Neural cell (in vitro differentiated cells): ENCODE data around the gene ZNF580. TPM values are rescaled to one million over a fixed set of nuclear protein-coding genes. Genes with fewer than 3 reads are reported as not detected.

Experiments used
- H2AFZ ChIP-seq: fragments of 200-600, 300-800 bp; sonication (generic), shearing (Covaris generic); 2 replicates; pipeline ENCODE4 v1.6.0; 2014; ENCODE audit warnings: low read depth, mild to moderate bottlenecking, antibody characterized with exemption, low read length, moderate library complexity
- H3F3A ChIP-seq: fragments of 200-600 bp; shearing (Covaris generic); 2 replicates; pipeline ENCODE4 v1.6.1; 2016; ENCODE audit warnings: mild to moderate bottlenecking, moderate library complexity, mixed read lengths, antibody characterized with exemption, low read length; ENCODE audit not compliant: insufficient read depth, poor library complexity, severe bottlenecking
- H3K27ac ChIP-seq: fragments of 200-600, 300-800 bp; sonication (generic), shearing (Covaris generic); 2 replicates; pipeline ENCODE4 v1.5.1; 2014; ENCODE audit warnings: mild to moderate bottlenecking, low read length, moderate library complexity
- H3K27me3 ChIP-seq: fragments of 300-800, 200-600 bp; sonication (generic), shearing (Covaris generic); 2 replicates; pipeline ENCODE4 v1.6.0; 2014; ENCODE audit warnings: mild to moderate bottlenecking, low read depth, low read length, moderate library complexity; ENCODE audit not compliant: insufficient read depth
- H3K36me3 ChIP-seq: fragments of 300-800, 200-600 bp; sonication (generic), shearing (Covaris generic); 2 replicates; pipeline ENCODE4 v1.5.1; 2014; ENCODE audit warnings: mild to moderate bottlenecking, antibody characterized with exemption, low read length, moderate library complexity; ENCODE audit not compliant: insufficient read depth
- H3K4me2 ChIP-seq: fragments of 300-800, 200-600 bp; sonication (generic), shearing (Covaris generic); 2 replicates; pipeline ENCODE4 v1.6.0; 2014; ENCODE audit warnings: mild to moderate bottlenecking, low read length
- H3K4me3 ChIP-seq: fragments of 300-800, 200-600 bp; sonication (generic), shearing (Covaris generic); 2 replicates; pipeline ENCODE4 v1.5.1; 2014; ENCODE audit warnings: mild to moderate bottlenecking, low read length, moderate library complexity
- H3K79me2 ChIP-seq: fragments of 200-600 bp; shearing (Covaris generic); replicated peaks from 2 replicates; pipeline ENCODE4 v1.6.0; 2014; ENCODE audit warnings: mild to moderate bottlenecking, low read length, moderate library complexity; ENCODE audit not compliant: insufficient read depth
- H3K9ac ChIP-seq: fragments of 300-800, 200-600 bp; sonication (generic), shearing (Covaris generic); 2 replicates; pipeline ENCODE4 v1.6.1; 2016; ENCODE audit warnings: mild to moderate bottlenecking, low read length, mixed read lengths
- H3K9me2 ChIP-seq: fragments of 200-600 bp; shearing (Covaris generic); 2 replicates; pipeline ENCODE4 v1.6.1; 2016; ENCODE audit warnings: mild to moderate bottlenecking, low read length, mixed read lengths; ENCODE audit not compliant: insufficient read depth
- H3K9me3 ChIP-seq: fragments of 200-600, 300-800 bp; sonication (generic), shearing (Covaris generic); 2 replicates; pipeline ENCODE4 v1.6.1; 2016; ENCODE audit warnings: mild to moderate bottlenecking, mixed run types, low read length, moderate library complexity, mixed read lengths
- H4K20me1 ChIP-seq: fragments of 200-600 bp; shearing (Covaris generic); 2 replicates; pipeline ENCODE4 v1.6.1; 2016; ENCODE audit warnings: mild to moderate bottlenecking, mixed run types; ENCODE audit not compliant: insufficient read depth
- EP300 ChIP-seq: fragments of 450-650 bp; conservative IDR thresholded peaks from 2 replicates; pipeline ENCODE4 v1.6.1; 2014; ENCODE audit warnings: antibody characterized with exemption, mild to moderate bottlenecking, moderate library complexity; ENCODE audit not compliant: poor library complexity, severe bottlenecking
- EZH2 ChIP-seq: fragments of 200-600, 300-800 bp; shearing (Covaris generic), sonication (generic); IDR thresholded peaks from 2 replicates; pipeline ENCODE4 v1.6.1; 2014; ENCODE audit warnings: antibody characterized with exemption, low read length, borderline replicate concordance, mild to moderate bottlenecking; ENCODE audit not compliant: insufficient read depth, poor library complexity, severe bottlenecking
- MXI1 ChIP-seq: fragments of 450-650 bp; conservative IDR thresholded peaks from 2 replicates; pipeline ENCODE4 v1.6.1; 2014; ENCODE audit warnings: antibody characterized with exemption, mild to moderate bottlenecking; ENCODE audit not compliant: poor library complexity, severe bottlenecking
- POLR2AphosphoS5 ChIP-seq: IDR thresholded peaks from 2 replicates; pipeline ENCODE4 v1.6.1; 2012
- RAD21 ChIP-seq: fragments of 450-650 bp; conservative IDR thresholded peaks from 2 replicates; pipeline ENCODE4 v1.6.1; 2014; ENCODE audit warnings: antibody characterized with exemption, mild to moderate bottlenecking, moderate library complexity
- SMC3 ChIP-seq: fragments of 450-650 bp; conservative IDR thresholded peaks from 2 replicates; pipeline ENCODE4 v1.6.1; 2014; ENCODE audit warnings: antibody characterized with exemption, mild to moderate bottlenecking, moderate library complexity; ENCODE audit not compliant: poor library complexity
- TAF1 ChIP-seq: IDR thresholded peaks from 2 replicates; pipeline ENCODE4 v1.6.1; 2012; ENCODE audit warnings: low read depth
- polyA plus RNA-seq: library from polyadenylated mRNA; depleted of rRNA; stranded (reverse); fragments of >200 nt; gene quantifications from 2 replicates; pipeline ENCODE4 v1.2.3, GENCODE V29; 2014
- TF ChIP-seq, protein P1 (sequence below): IDR thresholded peaks from 2 replicates; pipeline ENCODE4 v1.6.1; 2012; ENCODE audit warnings: borderline replicate concordance
- TF ChIP-seq, protein P2 (sequence below): fragments of 450-650 bp; IDR thresholded peaks from 2 replicates; pipeline ENCODE4 v1.5.1; 2014; ENCODE audit warnings: antibody characterized with exemption, mild to moderate bottlenecking, moderate library complexity; ENCODE audit not compliant: poor library complexity, severe bottlenecking

ZNF580 gene
- polyA plus RNA-seq, 1 donor from 2014 or later = 11.7 TPM

DNA sequence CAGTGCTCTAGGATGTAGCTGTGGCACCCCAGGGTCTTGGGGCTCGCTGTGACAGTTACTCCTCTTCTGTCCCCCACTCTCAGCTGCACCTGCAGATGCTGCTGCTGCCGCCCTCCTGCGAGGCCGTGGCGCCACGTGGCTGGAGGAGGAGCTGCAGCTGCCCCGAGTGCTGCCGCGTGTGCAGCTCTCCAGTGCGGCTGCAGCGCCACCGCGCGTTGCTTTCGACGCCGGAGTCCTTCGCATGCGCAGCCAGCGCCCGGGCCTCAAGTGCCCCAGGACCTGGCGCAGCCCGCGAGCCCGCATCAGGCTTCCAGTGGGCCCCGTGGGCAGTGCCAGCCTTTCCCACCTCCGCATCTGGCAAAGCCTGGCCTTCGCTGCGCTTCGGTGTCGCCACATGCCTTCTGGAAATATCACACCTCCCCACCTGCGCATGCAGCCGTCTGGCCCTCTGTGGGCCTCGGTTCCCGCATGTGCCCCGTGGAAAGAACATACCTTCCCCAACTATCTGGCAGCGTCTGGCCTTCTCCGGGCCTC lies 692 bp upstream of the ZNF580 start:
- H2AFZ ChIP-seq = peak overlapping the region; percentile 45

DNA sequence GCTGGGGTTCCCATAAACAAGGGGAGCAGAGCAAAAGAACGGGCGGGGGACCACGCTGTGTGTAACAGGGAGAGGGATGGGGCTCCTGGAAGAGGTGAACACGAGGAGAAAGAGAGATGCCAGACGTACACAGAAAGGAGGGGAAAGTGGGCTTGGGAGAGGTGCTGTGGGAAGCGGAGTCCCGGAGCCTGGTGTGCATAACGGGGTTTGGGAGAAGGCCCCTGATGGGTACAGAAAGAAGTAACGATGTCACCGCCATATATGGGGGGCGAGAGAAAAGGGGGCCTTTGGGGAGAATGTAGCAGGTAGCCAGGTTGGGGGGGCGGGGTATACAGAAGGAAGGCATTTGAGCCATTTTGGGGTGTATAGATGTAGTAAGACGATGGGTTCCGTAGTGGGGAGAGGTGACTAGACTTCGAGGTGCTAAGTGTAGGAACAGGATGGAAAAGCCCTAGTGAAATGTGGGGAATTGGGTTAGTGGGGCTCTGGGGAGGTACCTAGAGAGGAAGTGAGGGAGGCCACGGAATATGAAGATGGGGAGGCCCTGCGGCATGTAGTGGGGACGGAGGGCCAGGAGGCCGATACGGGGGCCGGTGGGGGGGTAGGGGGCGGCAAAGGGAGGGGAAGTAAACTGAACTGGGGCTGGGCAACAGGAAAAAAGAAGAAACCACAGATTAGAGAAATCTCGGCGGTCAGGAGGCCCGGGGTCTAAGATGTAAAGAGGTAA lies 787 bp downstream of the ZNF580 start:
- H4K20me1 ChIP-seq = no peaks in the 10 kb centered on the region
- H3K9ac ChIP-seq = peak overlapping the region; percentile 88
- H3K27ac ChIP-seq = peak overlapping the region; percentile 64
- TF ChIP-seq MXI1 (no peak), EZH2 (no peak), EP300 (no peak), POLR2AphosphoS5 (no peak), SMC3 (no peak), RAD21 (no peak), TAF1 (no peak)
- TF ChIP-seq, protein P1, sequence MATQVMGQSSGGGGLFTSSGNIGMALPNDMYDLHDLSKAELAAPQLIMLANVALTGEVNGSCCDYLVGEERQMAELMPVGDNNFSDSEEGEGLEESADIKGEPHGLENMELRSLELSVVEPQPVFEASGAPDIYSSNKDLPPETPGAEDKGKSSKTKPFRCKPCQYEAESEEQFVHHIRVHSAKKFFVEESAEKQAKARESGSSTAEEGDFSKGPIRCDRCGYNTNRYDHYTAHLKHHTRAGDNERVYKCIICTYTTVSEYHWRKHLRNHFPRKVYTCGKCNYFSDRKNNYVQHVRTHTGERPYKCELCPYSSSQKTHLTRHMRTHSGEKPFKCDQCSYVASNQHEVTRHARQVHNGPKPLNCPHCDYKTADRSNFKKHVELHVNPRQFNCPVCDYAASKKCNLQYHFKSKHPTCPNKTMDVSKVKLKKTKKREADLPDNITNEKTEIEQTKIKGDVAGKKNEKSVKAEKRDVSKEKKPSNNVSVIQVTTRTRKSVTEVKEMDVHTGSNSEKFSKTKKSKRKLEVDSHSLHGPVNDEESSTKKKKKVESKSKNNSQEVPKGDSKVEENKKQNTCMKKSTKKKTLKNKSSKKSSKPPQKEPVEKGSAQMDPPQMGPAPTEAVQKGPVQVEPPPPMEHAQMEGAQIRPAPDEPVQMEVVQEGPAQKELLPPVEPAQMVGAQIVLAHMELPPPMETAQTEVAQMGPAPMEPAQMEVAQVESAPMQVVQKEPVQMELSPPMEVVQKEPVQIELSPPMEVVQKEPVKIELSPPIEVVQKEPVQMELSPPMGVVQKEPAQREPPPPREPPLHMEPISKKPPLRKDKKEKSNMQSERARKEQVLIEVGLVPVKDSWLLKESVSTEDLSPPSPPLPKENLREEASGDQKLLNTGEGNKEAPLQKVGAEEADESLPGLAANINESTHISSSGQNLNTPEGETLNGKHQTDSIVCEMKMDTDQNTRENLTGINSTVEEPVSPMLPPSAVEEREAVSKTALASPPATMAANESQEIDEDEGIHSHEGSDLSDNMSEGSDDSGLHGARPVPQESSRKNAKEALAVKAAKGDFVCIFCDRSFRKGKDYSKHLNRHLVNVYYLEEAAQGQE = no peak
- TF ChIP-seq, protein P2, sequence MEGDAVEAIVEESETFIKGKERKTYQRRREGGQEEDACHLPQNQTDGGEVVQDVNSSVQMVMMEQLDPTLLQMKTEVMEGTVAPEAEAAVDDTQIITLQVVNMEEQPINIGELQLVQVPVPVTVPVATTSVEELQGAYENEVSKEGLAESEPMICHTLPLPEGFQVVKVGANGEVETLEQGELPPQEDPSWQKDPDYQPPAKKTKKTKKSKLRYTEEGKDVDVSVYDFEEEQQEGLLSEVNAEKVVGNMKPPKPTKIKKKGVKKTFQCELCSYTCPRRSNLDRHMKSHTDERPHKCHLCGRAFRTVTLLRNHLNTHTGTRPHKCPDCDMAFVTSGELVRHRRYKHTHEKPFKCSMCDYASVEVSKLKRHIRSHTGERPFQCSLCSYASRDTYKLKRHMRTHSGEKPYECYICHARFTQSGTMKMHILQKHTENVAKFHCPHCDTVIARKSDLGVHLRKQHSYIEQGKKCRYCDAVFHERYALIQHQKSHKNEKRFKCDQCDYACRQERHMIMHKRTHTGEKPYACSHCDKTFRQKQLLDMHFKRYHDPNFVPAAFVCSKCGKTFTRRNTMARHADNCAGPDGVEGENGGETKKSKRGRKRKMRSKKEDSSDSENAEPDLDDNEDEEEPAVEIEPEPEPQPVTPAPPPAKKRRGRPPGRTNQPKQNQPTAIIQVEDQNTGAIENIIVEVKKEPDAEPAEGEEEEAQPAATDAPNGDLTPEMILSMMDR = no peak
- no peaks in the 10 kb centered on the region for H3K36me3 ChIP-seq
- no peaks in the 10 kb centered on the region for H3K9me3 ChIP-seq
- peak overlapping the region; percentile 78 for H3K4me3 ChIP-seq
- H3F3A ChIP-seq = no peaks in the 10 kb centered on the region
- H3K4me2 ChIP-seq = peak overlapping the region; percentile 91
- H3K27me3 ChIP-seq = no peaks in the 10 kb centered on the region
- H3K9me2 ChIP-seq = no peaks in the 10 kb centered on the region
- H2AFZ ChIP-seq = peak overlapping the region; percentile 25
- peaks cover 29% of the 10 kb centered on the region for H3K79me2 ChIP-seq

More for the DNA sequence above, 692 bp upstream of the ZNF580 start:
- Histone ChIP-seq H3K79me2 (peaks cover 43% of the 10 kb centered on the region), H3K9me2 (no peaks in the 10 kb centered on the region), H3K27ac (peak overlapping the region; percentile 62), H3K36me3 (no peaks in the 10 kb centered on the region), H3K4me2 (peak overlapping the region; percentile 86), H3K4me3 (peak overlapping the region; percentile 78), H4K20me1 (no peaks in the 10 kb centered on the region), H3K27me3 (no peaks in the 10 kb centered on the region), H3K9me3 (no peaks in the 10 kb centered on the region), H3K9ac (peak overlapping the region; percentile 88), H3F3A (no peaks in the 10 kb centered on the region)
- TF ChIP-seq EP300 = no peak
- TF ChIP-seq, protein P2 = no peak
- TF ChIP-seq, protein P1 = no peak
- no peak for TF ChIP-seq TAF1
- no peak for TF ChIP-seq MXI1
- TF ChIP-seq EZH2 = no peak
- TF ChIP-seq POLR2AphosphoS5 = no peak
- no peak for TF ChIP-seq RAD21
- no peak for TF ChIP-seq SMC3
